NAMALWA (cell line): Measurements from ENCODE around the gene NTN4.
A peak's percentile ranks its signal among the peaks of the same experiment; 100 is the strongest.
"Not testable (repeated sequence)": the region's sequence is repeated elsewhere in the genome, so short reads cannot be mapped to it uniquely, and the experiment has no call there.

Experiments
- DNase-seq: peaks from one replicate; pipeline ENCODE4 v3.0.0-alpha.2; 2015; ENCODE audit warnings: low spot score

NTN4 gene

DNA sequence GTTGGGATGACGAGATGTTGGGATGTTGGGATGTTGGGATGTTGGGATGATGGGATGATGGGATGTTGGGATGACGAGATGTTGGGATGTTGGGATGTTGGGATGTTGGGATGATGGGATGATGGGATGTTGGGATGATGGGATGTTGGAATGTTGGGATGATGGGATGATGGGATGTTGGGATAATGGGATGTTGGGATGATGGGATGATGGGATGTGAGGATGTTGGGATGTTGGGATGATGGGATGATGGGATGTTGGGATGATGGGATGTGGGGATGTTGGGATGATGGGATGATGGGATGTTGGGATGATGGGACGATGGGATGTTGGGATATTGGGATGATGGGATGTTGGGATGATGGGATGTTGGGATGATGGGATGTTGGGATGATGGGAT lies 135.9 kb downstream of the NTN4 start:
- not testable (repeated sequence) for DNase-seq

DNA sequence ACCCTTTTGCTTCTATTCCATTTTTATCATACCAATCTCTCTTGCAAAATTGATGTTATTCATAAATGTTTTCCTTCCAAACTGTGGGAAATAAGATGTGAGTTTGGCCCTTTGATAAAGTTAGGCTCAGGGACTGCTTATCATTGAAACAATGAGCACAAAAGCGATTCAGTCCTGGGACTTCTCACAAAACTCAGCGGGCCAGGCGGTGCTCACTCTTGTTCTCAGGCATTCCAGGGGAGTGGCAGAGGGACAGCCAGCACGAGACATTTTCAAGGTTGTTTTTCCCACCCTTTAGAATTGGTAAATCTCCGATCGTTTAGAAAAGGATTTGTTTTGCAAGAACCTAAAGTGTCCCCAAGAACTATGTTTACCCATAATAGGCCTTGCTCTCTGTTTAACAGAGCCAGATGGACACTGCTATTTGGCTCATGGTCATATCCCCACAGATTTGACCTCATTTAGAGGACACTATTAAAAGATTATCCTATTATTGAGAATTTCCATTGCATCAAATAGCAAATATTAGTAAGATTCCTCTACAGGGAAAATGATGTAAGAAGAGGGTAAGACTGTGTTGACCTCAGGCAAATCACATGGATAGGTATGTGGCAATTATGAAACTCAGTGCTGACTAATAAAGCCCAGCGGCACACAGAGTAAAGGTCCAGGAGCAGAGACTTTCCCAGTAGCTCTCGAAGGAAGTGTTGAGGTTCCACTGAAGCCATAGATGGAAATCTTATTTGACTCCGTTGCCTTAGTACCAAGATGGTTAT lies 136.6 kb downstream of the NTN4 start:
- DNase-seq = peak; percentile 74

DNA sequence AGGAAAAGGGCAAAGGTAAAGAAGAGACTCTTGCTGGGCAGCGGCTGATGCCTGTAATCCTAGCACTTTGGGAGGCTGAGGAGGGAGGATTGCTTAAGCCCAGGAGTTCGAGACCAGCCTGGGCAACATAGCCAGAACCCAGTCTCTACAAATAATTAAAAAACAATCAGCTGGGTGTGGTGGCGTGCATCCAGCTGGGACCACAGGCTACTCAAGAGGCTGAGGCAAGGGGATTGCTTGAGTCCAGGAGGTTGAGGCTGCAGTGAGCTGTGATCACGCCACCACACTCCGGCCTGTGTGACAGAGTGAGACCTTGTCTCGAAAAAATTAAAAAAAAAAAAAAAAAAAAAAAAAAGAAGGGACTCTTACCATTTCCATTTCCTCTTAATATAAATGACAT lies 138.9 kb downstream of the NTN4 start:
- DNase-seq = no peak

DNA sequence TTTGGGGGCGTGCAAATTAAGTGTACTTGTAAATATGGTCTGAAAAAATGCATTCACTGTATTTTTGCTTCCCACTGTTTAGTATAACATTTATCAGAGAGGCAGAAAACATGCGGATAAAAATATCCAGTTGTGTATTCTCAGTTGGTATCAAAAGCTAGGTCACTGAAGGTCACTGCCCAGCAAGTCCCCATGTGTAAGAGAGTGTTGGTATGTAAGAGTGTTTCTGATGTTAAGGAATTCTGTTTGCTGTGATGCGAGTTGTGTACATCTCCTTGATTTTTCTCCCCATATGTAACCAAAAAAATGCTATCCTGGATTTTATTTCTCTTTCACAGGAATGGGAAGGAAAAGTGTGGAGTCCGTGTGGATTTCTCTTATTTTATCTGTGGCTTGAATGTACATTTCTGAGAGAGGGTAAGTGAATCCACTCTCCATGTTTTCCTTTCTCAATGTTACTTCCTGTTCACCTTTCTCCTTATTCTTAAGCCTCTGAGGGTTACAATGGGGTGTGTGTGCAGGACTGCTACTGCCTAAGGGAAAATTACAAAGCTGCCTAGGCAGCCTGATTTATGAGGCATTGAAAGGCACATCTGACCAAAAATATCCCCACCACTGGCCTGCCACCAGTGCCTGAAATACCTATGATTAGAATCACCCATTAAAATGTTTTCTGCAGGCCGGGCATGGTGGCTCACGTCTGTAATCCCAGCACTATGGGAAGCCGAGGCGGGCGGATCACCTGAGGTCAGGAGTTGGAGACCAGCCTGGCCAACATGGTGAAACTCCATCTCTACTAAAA lies 141.4 kb downstream of the NTN4 start:
- DNase-seq = no peak

DNA sequence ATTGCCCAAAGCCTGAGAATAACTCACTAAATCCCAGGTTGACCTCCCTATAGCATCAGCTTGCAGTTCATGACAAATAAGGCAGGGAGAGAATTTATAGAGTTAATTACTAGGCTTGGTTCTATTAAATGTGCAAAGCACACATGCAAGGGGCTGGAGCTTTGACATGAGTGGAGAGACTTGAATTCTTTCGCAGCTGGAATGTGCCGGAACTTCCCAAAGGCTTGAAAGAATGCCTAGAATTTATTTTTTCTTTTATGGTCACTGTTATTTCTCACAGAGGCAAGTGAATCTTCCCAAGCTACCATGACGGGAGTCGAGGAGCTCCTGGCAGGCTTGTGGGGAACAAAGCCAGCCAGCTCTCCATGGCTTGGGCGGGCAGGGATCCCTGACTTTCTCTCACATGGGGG lies 143.8 kb downstream of the NTN4 start:
- DNase-seq = no peak

DNA sequence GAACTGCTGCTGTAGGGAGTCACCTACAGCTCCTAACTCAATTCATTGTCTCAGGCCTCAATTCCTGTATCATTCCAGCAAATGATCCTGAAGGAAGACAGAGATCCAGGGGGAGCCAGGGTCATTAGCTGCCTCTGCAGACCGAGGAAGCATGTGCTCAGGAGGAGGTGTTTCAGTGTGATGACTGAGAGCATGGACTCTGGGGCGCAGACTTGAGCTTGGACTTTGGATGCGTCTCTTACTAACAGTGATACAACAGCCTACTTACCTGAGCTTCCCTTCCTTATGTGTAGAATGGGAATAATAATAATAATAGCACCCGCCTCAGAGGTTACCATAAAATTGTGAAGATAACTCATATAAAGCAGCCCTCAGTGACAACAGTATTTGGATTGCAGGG lies 147.3 kb downstream of the NTN4 start:
- DNase-seq = no peak

DNA sequence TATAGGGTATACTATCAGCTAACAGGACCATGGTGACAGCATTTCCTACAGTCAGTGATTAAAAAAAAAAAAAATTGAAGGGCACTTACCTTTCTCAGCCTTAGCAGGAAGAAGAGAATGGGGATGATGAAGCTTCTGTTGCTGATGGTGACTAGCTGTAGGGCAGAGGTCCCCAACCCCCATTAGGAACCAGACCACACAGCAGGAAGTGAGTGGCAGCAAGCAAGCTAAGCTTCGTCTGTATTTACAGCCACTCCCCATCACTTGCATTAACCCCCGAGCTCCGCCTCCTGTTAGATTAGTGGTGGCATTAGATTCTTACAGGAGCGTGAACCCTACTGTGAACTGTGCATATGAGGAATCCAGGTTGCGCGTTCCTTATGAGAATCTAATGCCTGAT lies 148.0 kb downstream of the NTN4 start:
- DNase-seq = no peak

DNA sequence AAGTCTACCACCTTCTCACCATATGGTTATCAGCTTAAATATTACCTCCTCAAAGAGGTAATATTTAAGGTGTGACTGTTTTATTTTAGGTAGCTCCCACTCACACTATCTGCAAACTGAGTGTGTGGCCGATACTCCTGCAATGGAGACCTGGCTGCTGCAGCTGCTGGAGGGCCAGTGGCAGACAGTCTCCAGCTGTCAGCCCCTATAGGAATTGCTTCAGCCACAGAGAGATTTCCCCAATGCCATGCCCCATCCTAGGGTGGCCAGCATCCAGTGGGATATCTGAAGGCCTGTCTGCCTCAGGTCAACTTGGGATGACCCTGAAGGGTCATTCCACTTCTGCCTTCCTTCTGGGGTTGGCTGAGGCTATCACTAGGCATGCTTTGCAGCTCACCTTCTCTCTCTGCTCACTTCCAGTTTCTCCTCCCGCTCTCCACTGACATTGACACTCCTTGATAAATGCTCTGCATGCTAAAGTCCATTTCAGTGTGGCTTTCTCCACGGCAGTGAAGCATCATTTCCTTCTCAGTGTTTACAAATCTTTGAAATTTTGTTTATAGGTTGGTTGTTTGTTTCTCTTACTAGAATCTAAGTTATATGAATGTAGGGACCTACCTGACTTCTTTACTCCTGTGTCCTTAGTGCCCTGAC lies 149.1 kb downstream of the NTN4 start:
- no peak for DNase-seq

DNA sequence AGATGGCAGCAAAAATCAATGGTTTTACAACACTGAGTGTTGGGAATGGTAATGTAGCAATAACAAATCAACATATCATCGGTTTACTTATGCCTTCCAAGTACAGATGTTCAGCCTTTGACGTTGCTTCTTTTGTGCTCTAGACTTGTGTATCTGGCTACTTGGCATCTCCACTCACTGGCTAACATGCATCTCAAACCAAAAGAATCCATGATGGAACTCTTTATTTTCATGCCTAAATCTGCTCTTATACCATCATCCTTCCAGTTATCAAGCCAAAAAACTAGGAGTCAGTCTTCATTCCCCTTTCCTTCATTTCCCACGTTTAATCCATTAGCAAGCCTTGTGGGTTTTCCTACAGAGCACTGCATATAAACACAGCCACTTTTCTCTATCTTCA lies 150.0 kb downstream of the NTN4 start:
- no peak for DNase-seq

DNA sequence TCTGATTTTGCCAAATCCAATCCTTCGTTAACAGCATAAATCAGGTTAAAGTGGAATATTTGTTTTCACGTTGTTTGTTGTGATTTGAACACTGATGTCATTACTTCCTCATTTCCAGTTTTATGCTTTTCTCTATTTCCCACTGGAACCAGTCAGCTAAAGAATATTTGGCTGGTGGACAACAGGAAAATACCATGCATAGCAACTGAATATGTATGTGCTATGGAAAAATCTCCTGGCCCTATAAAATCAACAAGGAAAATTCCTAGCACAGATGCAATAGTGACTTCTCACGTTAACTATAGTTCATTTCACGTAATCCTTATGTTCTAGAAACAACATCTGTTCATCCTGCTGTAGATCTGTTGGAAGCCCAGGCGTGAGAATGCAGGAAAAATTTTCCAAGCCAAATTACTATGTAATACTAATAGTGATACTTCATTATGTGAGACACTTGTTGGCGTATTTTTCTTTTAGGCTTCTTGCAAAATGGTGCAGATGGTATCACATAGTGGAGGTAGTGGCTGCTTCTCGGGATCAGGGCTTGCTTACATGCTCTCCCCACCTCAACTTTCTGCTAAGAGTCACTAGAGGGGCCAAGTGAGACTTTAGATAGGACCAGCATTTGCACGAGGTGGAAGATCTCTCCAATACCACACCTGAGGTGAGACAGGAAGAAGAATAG lies 153.0 kb downstream of the NTN4 start:
- DNase-seq = no peak

DNA sequence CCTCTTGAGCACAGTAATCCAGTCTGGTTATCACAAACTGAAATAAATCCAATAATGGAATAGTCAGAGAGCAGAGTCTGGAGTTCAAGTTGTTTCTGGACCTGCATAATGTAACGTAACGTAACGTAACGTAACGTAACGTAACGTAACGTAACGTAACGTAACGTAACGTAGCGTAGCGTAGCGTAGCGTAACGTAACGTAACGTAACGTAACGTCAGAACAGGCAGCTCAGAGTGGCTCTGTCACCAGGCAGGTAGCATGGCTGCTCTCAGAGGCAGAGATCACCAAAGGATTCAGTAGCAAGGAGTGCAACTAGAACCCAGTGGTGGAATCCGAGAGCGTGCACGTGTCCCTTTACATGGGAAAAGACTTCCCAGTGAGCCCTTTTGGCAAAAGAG lies 153.6 kb downstream of the NTN4 start:
- DNase-seq = no peak

DNA sequence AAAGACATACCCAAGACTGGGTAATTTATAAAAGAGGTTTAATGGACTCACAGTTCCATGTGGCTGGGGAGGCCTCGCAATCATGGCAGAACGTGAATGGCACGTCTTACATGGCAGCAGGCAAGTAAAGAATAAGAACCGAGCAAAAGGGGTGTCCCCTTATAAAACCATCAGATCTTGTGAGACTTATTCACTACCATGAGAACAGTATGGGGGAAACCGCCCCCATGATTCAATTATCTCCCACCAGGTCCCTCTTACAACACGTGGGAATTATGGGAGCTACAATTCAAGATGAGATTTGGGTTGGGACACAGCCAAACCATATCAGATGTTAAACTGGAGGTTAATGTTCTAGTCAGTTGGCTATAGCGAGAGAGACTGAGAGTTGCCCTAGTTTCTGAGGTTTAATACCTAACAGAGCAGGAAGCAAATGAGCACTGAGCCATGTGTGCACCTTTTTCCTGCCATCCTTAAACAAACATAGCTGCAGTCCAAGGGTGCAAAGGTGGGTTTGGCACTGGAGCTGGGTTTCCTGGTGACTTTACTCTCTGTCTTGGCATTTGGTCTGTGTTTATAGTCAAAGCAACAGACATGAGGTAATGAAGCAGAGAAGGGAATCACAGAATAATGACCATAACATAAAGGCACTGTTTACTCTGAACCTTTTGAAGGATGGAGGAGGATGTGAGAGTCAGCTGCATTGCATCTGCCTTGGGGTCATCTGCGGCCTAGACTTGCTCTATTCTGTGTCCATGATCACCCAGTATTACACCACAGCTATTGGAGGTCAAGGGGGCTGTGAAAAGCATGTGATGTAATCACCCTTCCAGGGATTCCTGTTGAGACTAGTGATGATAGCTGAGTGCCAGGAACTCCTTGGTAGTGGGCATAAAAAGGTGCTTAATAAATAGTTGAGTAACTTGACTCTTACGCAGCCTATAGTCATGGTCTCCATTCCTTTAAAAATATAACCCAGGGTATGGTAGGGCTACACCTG lies 155.6 kb downstream of the NTN4 start:
- DNase-seq = no peak

DNA sequence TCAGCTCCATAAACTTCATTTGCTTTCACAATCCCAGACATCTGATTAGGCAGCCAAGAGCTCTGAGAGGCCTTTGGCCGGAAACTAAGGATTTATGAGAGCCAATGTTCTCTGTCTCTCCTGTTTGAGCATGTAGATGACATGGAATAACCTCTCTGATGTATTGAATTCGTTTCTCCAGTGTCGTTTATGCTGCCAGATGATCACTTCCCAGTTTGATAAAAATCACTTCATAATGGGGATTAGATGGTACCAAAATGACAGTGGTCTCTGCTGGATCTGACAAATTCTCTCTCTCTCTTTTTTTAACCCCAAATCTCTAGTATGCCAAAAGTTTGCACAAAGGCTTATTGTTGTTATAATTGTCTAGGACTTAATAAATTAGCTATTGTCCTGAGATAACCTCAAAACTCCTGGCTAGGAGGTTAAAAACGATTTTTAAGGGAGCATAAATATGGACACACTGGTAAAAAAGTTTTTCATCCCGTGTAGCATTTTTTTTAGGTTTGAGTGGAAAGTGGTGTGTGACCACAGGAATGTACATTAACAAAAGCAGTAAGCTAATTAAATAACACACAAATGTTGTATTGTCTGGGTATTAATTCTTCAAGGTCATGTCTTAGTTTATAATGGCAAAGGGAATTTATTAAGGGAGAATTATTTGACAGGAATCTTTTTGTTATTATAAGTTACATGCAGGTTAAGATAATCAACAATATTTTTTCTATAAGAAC lies 156.7 kb downstream of the NTN4 start:
- no peak for DNase-seq

DNA sequence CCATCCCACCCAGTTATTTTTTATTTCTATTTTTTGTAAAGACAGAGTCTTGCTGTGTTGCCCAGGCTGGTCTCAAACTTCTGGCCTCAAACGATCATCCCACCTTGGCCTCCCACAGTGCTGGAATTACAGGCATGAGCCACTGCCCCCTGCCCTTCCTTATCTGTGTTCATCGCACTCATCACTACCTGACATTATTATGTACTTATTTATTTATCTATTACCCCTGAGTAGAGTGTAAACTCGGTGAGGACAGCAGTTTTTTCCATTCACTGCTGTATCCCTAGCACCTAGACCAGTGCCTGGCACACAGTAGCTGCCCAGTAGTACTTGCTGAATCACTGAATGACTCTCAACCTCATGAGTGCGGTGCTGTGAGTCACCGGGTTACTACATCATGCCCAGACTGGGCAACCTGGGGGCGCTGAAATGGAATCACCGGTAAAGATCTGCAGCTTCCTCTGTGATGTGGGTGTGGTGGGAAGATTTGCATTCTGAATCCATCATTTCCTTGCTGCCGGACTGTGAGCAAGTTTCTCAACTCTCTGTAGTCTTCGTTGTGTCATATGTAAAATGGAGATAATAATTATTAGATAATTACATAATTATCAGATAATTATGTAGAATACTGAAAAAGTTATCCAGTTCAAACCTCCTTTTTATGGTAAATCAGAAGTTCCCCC lies 157.4 kb downstream of the NTN4 start:
- no peak for DNase-seq

DNA sequence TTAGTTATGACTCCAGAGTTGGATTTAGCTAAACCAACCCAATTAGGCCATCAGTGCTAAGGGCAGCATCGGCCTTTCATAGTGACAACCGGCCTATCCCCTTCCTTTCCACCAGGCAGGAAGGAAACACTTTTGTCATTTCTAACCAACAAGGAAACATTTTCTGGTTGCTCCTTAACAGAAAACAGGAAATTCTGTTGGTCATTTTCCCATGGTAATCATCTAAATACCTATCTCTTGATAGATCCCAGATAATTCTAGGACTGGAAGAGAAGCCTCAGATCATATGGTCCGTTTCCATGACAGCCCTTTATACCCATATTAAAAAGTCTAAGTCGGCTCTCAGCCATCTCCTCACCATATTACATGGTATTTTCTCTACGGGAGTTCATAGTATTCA lies 160.1 kb downstream of the NTN4 start:
- DNase-seq = no peak

DNA sequence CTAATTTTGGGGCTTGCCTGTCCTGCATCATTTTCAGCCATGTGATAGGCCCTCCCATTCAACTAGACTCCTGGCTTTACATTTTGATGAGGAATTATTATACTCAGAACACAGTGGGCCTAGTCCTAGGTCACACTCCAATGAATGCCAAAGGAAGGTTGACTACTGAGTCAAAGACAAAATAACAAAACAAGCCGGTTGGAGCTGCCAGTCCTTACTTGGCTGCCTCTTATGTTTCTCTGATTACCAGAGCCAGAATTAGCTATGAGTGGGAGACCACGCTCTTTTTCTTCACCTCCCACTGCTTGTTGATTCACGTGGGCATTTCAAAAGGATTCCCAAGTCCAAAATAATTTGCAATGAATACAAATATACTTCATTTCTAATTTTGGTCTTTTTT lies 161.2 kb downstream of the NTN4 start:
- no peak for DNase-seq

DNA sequence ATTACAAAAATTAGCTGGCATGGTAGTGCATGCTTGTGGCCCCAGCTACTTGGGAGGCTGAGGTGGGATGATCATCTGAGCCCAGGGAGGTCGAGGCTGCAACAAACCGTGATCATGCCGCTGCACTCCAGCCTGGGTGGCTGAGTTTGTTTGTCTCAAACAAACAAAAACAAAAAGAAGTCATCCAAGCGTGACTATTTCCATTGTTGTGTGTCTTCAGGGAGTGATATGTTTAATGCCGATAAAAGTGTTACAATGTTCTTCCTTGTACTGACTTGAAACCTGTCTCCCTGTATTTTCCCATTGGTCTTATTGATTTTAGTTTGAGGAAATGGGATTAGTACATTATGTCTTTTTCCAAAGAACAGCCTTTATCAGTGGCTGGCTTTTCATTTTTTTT lies 163.7 kb downstream of the NTN4 start:
- DNase-seq = no peak

DNA sequence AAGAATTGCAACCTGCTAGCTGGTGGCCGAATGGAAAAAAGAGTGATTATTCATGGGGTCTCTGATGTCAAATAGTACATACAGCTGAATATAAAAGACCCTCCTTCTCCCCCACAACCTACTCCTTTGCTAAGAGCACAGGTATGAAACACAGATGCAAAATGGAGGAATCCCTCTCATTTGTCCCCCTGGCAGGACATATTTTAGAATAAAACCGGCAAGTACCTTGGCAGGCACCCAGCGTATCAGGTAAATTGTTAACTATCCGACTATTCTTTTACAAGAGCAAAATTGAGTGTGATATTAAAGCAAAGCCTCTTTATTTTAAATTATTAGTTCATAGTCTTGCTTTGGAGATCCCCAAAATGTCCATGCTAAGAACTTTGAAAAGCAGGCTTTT lies 165.6 kb downstream of the NTN4 start:
- DNase-seq = no peak

DNA sequence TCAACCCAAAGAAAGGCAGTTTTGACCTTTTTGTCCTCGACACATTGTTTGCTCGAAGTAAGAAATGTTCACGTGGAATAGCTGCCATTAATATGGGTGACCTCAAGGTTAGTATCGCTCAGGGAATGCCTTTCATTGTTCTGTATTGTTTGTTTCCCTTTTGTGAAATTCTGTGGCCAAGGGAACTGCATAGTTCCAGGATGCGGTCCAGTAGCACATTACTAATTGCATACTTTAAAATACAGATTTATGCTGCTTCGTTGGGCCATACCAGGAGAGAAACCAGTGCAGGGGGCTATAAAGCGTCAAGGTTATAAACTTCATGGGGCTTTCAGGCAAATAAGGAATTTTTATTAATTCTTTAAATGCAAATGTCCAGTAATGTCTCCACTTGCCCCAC lies 166.0 kb downstream of the NTN4 start:
- DNase-seq = no peak
